WTC11 (cell line): ENCODE results near the gene TEAD1. TPM values are rescaled to one million over a fixed set of nuclear protein-coding genes. Genes with fewer than 3 reads are reported as not detected.

Experiments
- ATAC-seq: fragments of 200-7000 bp; cut with Tn5 transposase; 2 replicates; pipeline ENCODE4 v1.10.0; 2021; ENCODE audit warnings: mild to moderate bottlenecking, moderate library complexity
- CTCF ChIA-PET: fragments of 300-600 bp; sonication (Branson Sonifier 250); formaldehyde crosslinking; loops from one replicate; lab custom pipeline; 2021; ENCODE audit warnings: antibody characterized with exemption; lab: Charles Lee
- POLR2A ChIA-PET: fragments of 350-600 bp; sonication (Branson Sonifier 250); formaldehyde crosslinking; loops from one replicate; lab custom pipeline; 2021; ENCODE audit warnings: antibody characterized with exemption; lab: Charles Lee
- DNase-seq: peaks from one replicate; pipeline ENCODE4 v3.0.0; 2021; ENCODE audit warnings: low spot score
- H3K27ac Mint-ChIP-seq: 2 replicates; pipeline ENCODE4 v1.8.0; 2021; ENCODE audit warnings: mixed read lengths
- H3K27me3 Mint-ChIP-seq: 2 replicates; pipeline ENCODE4 v1.8.0; 2021; ENCODE audit warnings: low read depth, mild to moderate bottlenecking, moderate library complexity, mixed read lengths
- H3K36me3 Mint-ChIP-seq: 2 replicates; pipeline ENCODE4 v1.8.0; 2021; ENCODE audit warnings: mixed read lengths
- H3K4me1 Mint-ChIP-seq: 2 replicates; pipeline ENCODE4 v1.8.0; 2022; ENCODE audit warnings: mixed read lengths
- H3K4me3 Mint-ChIP-seq: 2 replicates; pipeline ENCODE4 v1.8.0; 2021; ENCODE audit warnings: mild to moderate bottlenecking, moderate library complexity, mixed read lengths
- H3K9me3 Mint-ChIP-seq: 2 replicates; pipeline ENCODE4 v1.8.0; 2021; ENCODE audit warnings: mixed read lengths
- ATF6 ChIP-seq: sonication (generic); formaldehyde crosslinking; IDR thresholded peaks from 2 replicates; pipeline ENCODE4 v1.8.1; 2023; ENCODE audit warnings: mild to moderate bottlenecking, missing genetic modification reagents
- CREM ChIP-seq: sonication (generic); formaldehyde crosslinking; IDR thresholded peaks from 2 replicates; pipeline ENCODE4 v1.8.1; 2022; ENCODE audit warnings: mild to moderate bottlenecking, missing genetic modification reagents, moderate library complexity
- FOXJ3 ChIP-seq: sonication (generic); formaldehyde crosslinking; IDR thresholded peaks from 2 replicates; pipeline ENCODE4 v1.9.0; 2021; ENCODE audit warnings: missing genetic modification reagents, mild to moderate bottlenecking, borderline replicate concordance
- GABPB1 ChIP-seq: sonication (generic); formaldehyde crosslinking; IDR thresholded peaks from 2 replicates; pipeline ENCODE4 v1.8.1; 2023; ENCODE audit warnings: mild to moderate bottlenecking, missing genetic modification reagents
- IRF2 ChIP-seq: sonication (generic); formaldehyde crosslinking; IDR thresholded peaks from 2 replicates; pipeline ENCODE4 v1.8.0; 2022; ENCODE audit warnings: low read depth, missing genetic modification reagents, borderline replicate concordance
- MYBL2 ChIP-seq: sonication (generic); formaldehyde crosslinking; IDR thresholded peaks from 2 replicates; pipeline ENCODE4 v1.8.1; 2023; ENCODE audit warnings: mild to moderate bottlenecking, moderate library complexity, missing genetic modification reagents
- NFATC4 ChIP-seq: fragments of 250-450 bp; sonication (Bioruptor Pico); IDR thresholded peaks from 2 replicates; pipeline ENCODE4 v1.9.0; 2021; ENCODE audit warnings: mild to moderate bottlenecking
- NR1H2 ChIP-seq: sonication (generic); formaldehyde crosslinking; IDR thresholded peaks from 2 replicates; pipeline ENCODE4 v1.9.0; 2021; ENCODE audit warnings: mild to moderate bottlenecking, moderate library complexity, missing genetic modification reagents
- OVOL2 ChIP-seq: fragments of 250-450 bp; sonication (Bioruptor Pico); IDR thresholded peaks from 2 replicates; pipeline ENCODE4 v1.9.0; 2021; ENCODE audit warnings: mild to moderate bottlenecking, borderline replicate concordance
- PRDM15 ChIP-seq: sonication (generic); formaldehyde crosslinking; IDR thresholded peaks from 2 replicates; pipeline ENCODE4 v1.8.0; 2022; ENCODE audit warnings: missing genetic modification reagents
- PRRX2 ChIP-seq: fragments of 250-450 bp; sonication (Bioruptor Pico); IDR thresholded peaks from 2 replicates; pipeline ENCODE4 v1.8.0; 2021; ENCODE audit warnings: mild to moderate bottlenecking
- RORB ChIP-seq: fragments of 250-450 bp; sonication (Bioruptor Pico); IDR thresholded peaks from 2 replicates; pipeline ENCODE4 v1.9.0; 2021; ENCODE audit warnings: mild to moderate bottlenecking
- SMAD3 ChIP-seq: sonication (generic); formaldehyde crosslinking; IDR thresholded peaks from 2 replicates; pipeline ENCODE4 v1.8.0; 2022; ENCODE audit warnings: missing genetic modification reagents, mild to moderate bottlenecking, borderline replicate concordance
- SMAD4 ChIP-seq: sonication (generic); formaldehyde crosslinking; IDR thresholded peaks from 2 replicates; pipeline ENCODE4 v1.8.0; 2022; ENCODE audit warnings: mild to moderate bottlenecking, missing genetic modification reagents
- TEAD1 ChIP-seq: sonication (generic); formaldehyde crosslinking; IDR thresholded peaks from 2 replicates; pipeline ENCODE4 v1.8.0; 2022; ENCODE audit warnings: mild to moderate bottlenecking, missing genetic modification reagents
- TP53 ChIP-seq: sonication (generic); formaldehyde crosslinking; IDR thresholded peaks from 2 replicates; pipeline ENCODE4 v1.8.1; 2023; ENCODE audit warnings: mild to moderate bottlenecking, missing genetic modification reagents
- ZBTB21 ChIP-seq: sonication (generic); formaldehyde crosslinking; IDR thresholded peaks from 2 replicates; pipeline ENCODE4 v1.8.1; 2023; ENCODE audit warnings: mild to moderate bottlenecking, missing genetic modification reagents, borderline replicate concordance
- ZMAT4 ChIP-seq: fragments of 250-450 bp; sonication (Bioruptor Pico); IDR thresholded peaks from 2 replicates; pipeline ENCODE4 v1.9.0; 2021; ENCODE audit warnings: mild to moderate bottlenecking
- ZNF121 ChIP-seq: sonication (generic); formaldehyde crosslinking; IDR thresholded peaks from 2 replicates; pipeline ENCODE4 v1.8.0; 2023; ENCODE audit warnings: missing genetic modification reagents
- ZNF263 ChIP-seq: sonication (generic); formaldehyde crosslinking; IDR thresholded peaks from 2 replicates; pipeline ENCODE4 v1.8.1; 2022; ENCODE audit warnings: low read depth, mild to moderate bottlenecking, moderate library complexity, missing genetic modification reagents
- ZNF532 ChIP-seq: fragments of 250-450 bp; sonication (Bioruptor Pico); IDR thresholded peaks from 2 replicates; pipeline ENCODE4 v1.9.0; 2021; ENCODE audit warnings: mild to moderate bottlenecking, borderline replicate concordance
- total RNA-seq: library from RNA; stranded (reverse); gene quantifications from 3 replicates; pipeline ENCODE4 v1.2.3, GENCODE V29; 2021

TEAD1 gene
- total RNA-seq, 1 experiment from 2014 or later, result 79.9 TPM

- TF ChIP-seq PRDM15 (CRISPR knock-in tag) (no peak), ATF6 (no peak), MYBL2 (no peak)
Measured at GRCh38 chr11:12792018-12792417, 117.8 kb downstream of the TEAD1 start (continued).

GRCh38 chr11:12792590-12792989 lies 118.4 kb downstream of the TEAD1 start:
- ATAC-seq, result no peak
- ChIA-PET CTCF (interaction anchor here (0.7 kb wide), 1 partner anchor 461 kb away, joined by 5 read pairs; no protein-coding TSS in a partner anchor), POLR2A (no interaction called here)
- no peak overlapping the region for H3K27ac Mint-ChIP-seq
- H3K4me3 Mint-ChIP-seq, result no peak overlapping the region
- peaks cover 8% of the 10 kb centered on the region for H3K36me3 Mint-ChIP-seq
- peaks cover 66% of the 10 kb centered on the region for H3K4me1 Mint-ChIP-seq
- no peaks in the 10 kb centered on the region for H3K27me3 Mint-ChIP-seq
- no peaks in the 10 kb centered on the region for H3K9me3 Mint-ChIP-seq
- no peak for DNase-seq
- no peak for TF ChIP-seq ZNF532 (CRISPR knock-in tag)
- peak; percentile 83 for TF ChIP-seq ZNF121 (CRISPR knock-in tag)
- TF ChIP-seq CREM (CRISPR knock-in tag), result no peak
- no peak for TF ChIP-seq TEAD1 (CRISPR knock-in tag)
- no peak for TF ChIP-seq TP53 (CRISPR knock-in tag)
- no peak for TF ChIP-seq ZMAT4 (CRISPR knock-in tag)
- no peak for TF ChIP-seq RORB
- no peak for TF ChIP-seq NFATC4 (CRISPR knock-in tag)
- no peak for TF ChIP-seq ATF6

- Mint-ChIP-seq H3K36me3 (peaks cover 8% of the 10 kb centered on the region), H3K27ac (no peak overlapping the region), H3K9me3 (no peaks in the 10 kb centered on the region), H3K4me3 (no peak overlapping the region), H3K4me1 (peaks cover 67% of the 10 kb centered on the region), H3K27me3 (no peaks in the 10 kb centered on the region)
- ATAC-seq, result no peak
- ChIA-PET CTCF (interaction anchor here (0.7 kb wide), 1 partner anchor 462 kb away, joined by 5 read pairs; no protein-coding TSS in a partner anchor), POLR2A (interaction anchor here (0.6 kb wide), 1 partner anchor 119 kb away, joined by 3 read pairs; no protein-coding TSS in a partner anchor)
- TF ChIP-seq ZBTB21 (CRISPR knock-in tag), result no peak
- no peak for TF ChIP-seq SMAD3 (CRISPR knock-in tag)
- TF ChIP-seq MYBL2, result no peak
- TF ChIP-seq ZNF263 (CRISPR knock-in tag), result no peak
- TF ChIP-seq IRF2, result no peak
- no peak for TF ChIP-seq PRRX2
- no peak for TF ChIP-seq ZMAT4 (CRISPR knock-in tag)
- TF ChIP-seq GABPB1 (CRISPR knock-in tag), result no peak
- TF ChIP-seq NR1H2 (CRISPR knock-in tag), result no peak
- no peak for TF ChIP-seq FOXJ3 (CRISPR knock-in tag)
- no peak for TF ChIP-seq SMAD4 (CRISPR knock-in tag)
- TF ChIP-seq OVOL2 (CRISPR knock-in tag), result no peak
- DNase-seq, result no peak
Measured at GRCh38 chr11:12793065-12793464, 118.8 kb downstream of the TEAD1 start.
